Measurements from ENCODE around the gene PCK2. TPM values are rescaled to one million over a fixed set of nuclear protein-coding genes. Genes with fewer than 3 reads are reported as not detected.

The PCK2 gene
- total RNA-seq, 4 donors from 2014 or later: 9.1 to 20.7 (median 12.5) TPM

GRCh38 chr14:24072436-24072835 lies 21.7 kb upstream of the PCK2 start:
- no peak overlapping the region for H3K27ac ChIP-seq (replicated peaks in 1 of 4)
- no peak for TF ChIP-seq POLR2A (IDR thresholded peaks at IDR 0.05; ENCODE audit: low read depth)
- no peak for TF ChIP-seq EP300 (IDR thresholded peaks at IDR 0.05)
- TF ChIP-seq, protein P1, sequence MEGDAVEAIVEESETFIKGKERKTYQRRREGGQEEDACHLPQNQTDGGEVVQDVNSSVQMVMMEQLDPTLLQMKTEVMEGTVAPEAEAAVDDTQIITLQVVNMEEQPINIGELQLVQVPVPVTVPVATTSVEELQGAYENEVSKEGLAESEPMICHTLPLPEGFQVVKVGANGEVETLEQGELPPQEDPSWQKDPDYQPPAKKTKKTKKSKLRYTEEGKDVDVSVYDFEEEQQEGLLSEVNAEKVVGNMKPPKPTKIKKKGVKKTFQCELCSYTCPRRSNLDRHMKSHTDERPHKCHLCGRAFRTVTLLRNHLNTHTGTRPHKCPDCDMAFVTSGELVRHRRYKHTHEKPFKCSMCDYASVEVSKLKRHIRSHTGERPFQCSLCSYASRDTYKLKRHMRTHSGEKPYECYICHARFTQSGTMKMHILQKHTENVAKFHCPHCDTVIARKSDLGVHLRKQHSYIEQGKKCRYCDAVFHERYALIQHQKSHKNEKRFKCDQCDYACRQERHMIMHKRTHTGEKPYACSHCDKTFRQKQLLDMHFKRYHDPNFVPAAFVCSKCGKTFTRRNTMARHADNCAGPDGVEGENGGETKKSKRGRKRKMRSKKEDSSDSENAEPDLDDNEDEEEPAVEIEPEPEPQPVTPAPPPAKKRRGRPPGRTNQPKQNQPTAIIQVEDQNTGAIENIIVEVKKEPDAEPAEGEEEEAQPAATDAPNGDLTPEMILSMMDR (IDR thresholded peaks at IDR 0.05): no peak
- no peak for TF ChIP-seq POLR2AphosphoS5 (IDR thresholded peaks at IDR 0.05)
- no peaks in the 10 kb centered on the region for H3K36me3 ChIP-seq
- H3K4me1 ChIP-seq: peaks cover 0 to 20% (median 17%) of the 10 kb centered on the region in 4 donors
- H3K27me3 ChIP-seq: peaks cover 0 to 27% (median 2%) of the 10 kb centered on the region in 4 donors
- intact Hi-C loops (cut with DNase I): no loop called here
- DNase-seq (ENCODE audit: extremely low spot score): no peak
- H3K4me3 ChIP-seq: no peak overlapping the region
- no peaks in the 10 kb centered on the region for H3K9me3 ChIP-seq
- 63% methylated on average over 6 of the region's 7 CpGs for WGBS

DNA sequence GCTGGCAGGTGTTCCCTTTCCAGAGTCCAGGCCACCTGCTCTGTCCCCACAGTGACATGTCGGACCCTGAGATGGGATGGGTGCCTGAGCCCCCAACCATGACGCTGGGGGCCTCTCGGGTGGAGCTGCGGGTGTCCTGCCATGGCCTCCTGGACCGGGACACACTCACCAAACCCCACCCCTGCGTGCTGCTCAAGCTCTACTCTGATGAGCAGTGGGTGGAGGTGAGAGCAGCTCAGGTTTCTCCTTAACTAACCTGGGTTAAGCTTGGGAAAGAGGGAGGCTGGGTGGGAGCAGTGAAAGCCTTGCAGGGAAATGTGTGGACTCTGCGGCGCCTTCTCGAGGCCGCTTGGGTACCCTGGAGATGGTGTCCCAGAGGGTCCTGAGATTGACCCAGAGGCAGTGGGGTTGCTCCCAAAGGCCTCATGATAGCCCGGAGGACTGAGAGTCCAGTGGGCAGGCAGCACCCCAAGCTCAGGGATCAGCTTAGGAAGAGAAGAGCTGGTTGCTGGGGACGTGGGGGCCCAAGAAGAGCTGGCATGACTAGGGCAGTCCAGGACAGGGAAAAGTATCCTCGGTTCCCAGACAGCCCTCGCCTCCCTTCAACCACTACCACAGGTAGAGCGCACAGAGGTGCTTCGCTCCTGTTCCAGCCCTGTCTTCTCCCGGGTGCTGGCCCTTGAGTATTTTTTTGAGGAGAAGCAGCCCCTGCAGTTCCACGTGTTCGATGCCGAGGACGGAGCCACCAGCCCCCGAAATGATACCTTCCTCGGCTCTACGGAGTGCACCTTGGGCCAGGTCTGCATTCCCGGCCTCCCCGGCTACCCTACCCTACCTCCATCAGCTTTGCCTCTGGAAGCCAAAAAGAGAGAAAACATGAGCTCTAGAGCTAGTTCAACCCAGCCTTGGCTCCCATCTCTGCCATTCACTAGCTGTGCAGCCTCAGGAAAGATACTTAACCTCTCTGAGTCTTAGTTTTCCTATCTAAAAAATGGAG lies 20.9 kb upstream of the PCK2 start:
- no peaks in the 10 kb centered on the region for H3K9me3 ChIP-seq
- no peak overlapping the region for H3K27ac ChIP-seq (replicated peaks in 1 of 4)
- peaks cover 0 to 20% (median 17%) of the 10 kb centered on the region in 4 donors for H3K4me1 ChIP-seq
- no peak for DNase-seq (ENCODE audit: extremely low spot score)
- peaks cover 0 to 27% (median 2%) of the 10 kb centered on the region in 4 donors for H3K27me3 ChIP-seq
- TF ChIP-seq POLR2A (IDR thresholded peaks at IDR 0.05; ENCODE audit: low read depth): no peak
- TF ChIP-seq POLR2AphosphoS5 (IDR thresholded peaks at IDR 0.05): no peak
- TF ChIP-seq EP300 (IDR thresholded peaks at IDR 0.05): no peak
- TF ChIP-seq, protein P1 (IDR thresholded peaks at IDR 0.05): no peak
- H3K4me3 ChIP-seq: no peak overlapping the region
- intact Hi-C loops (cut with DNase I): no loop called here
- WGBS: 86% methylated on average over 23 of the region's 26 CpGs
- H3K36me3 ChIP-seq: no peaks in the 10 kb centered on the region

DNA sequence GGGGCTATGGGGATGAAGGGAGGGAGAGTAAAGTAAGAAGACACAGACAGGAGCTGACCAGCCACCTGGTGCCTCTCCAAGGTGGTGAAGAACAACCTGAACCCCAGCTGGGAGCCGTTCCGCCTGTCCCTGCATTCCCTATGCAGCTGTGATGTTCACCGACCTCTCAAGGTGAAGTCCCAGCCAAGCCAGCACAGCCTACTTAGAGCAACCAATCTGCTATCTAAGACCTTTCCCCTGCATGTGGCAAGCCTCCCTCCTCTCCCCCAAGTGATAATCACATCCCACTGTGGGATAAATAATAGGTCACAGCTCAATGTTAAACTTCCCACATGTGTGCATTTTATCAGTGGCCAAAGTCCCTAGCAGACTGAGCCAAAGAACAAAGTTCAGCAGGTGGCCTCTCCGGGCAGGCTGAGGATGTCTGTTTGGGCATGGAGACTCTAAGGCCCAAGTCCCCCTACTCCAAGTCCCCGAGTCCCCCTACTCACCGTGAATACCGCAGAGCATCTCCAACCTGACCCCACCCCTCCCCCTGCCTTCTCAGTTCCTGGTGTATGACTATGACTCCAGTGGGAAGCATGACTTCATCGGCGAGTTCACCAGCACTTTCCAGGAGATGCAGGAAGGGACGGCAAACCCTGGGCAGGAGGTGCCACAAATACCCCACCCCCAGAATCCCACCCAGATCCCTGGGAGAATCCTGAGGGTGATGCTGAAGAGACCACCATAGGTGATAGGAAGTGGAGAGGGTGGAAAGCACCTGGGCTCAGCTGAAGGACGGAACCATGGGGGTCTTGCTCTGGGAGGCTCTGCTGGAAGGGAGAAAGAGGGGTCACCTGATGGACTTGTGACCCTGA lies 19.3 kb upstream of the PCK2 start:
- WGBS: 88% methylated on average over 7 of the region's 11 CpGs
- no peak for TF ChIP-seq POLR2A (IDR thresholded peaks at IDR 0.05; ENCODE audit: low read depth)
- TF ChIP-seq EP300 (IDR thresholded peaks at IDR 0.05): no peak
- TF ChIP-seq, protein P1 (IDR thresholded peaks at IDR 0.05): no peak
- Histone ChIP-seq H3K9me3 (no peaks in the 10 kb centered on the region), H3K4me1 (peaks cover 0 to 20% (median 17%) of the 10 kb centered on the region in 4 donors), H3K36me3 (no peaks in the 10 kb centered on the region), H3K27me3 (peaks cover 0 to 27% (median 2%) of the 10 kb centered on the region in 4 donors), H3K4me3 (no peak overlapping the region), H3K27ac (replicated peaks in 1 of 4) (no peak overlapping the region)
- DNase-seq (ENCODE audit: extremely low spot score): no peak
- intact Hi-C loops (cut with DNase I): no loop called here

GRCh38 chr14:24075485-24076301 lies 18.4 kb upstream of the PCK2 start:
- Histone ChIP-seq H3K4me1 (peaks cover under 1 to 22% (median 19%) of the 10 kb centered on the region in 4 donors), H3K4me3 (no peak overlapping the region), H3K36me3 (no peaks in the 10 kb centered on the region), H3K9me3 (no peaks in the 10 kb centered on the region), H3K27me3 (peaks cover 0 to 27% (median 2%) of the 10 kb centered on the region in 4 donors), H3K27ac (replicated peaks in 1 of 4) (no peak overlapping the region)
- intact Hi-C loops (cut with DNase I): no loop called here
- WGBS: 76% methylated on average over 8 of the region's 11 CpGs
- DNase-seq (ENCODE audit: extremely low spot score): no peak
- TF ChIP-seq POLR2A (IDR thresholded peaks at IDR 0.05; ENCODE audit: low read depth): no peak
- TF ChIP-seq, protein P1 (IDR thresholded peaks at IDR 0.05): no peak
- TF ChIP-seq EP300 (IDR thresholded peaks at IDR 0.05): no peak
- TF ChIP-seq POLR2AphosphoS5 (IDR thresholded peaks at IDR 0.05): no peak
